Loucy (cell line): Measurements from ENCODE around the gene BCR.

ENCODE experiments used
- H2AFZ ChIP-seq: fragments of 200-600 bp; sonication (generic); 2 replicates; pipeline ENCODE4 v1.6.0; 2016; ENCODE audit warnings: antibody characterized with exemption, mild to moderate bottlenecking, low read length, moderate library complexity
- H3F3A ChIP-seq: fragments of 200-600 bp; 2 replicates; pipeline ENCODE4 v1.6.0; 2016; ENCODE audit warnings: antibody characterized with exemption, low read depth, mild to moderate bottlenecking
- H3K27me3 ChIP-seq: fragments of 200-600 bp; sonication (generic); 2 replicates; pipeline ENCODE4 v1.6.1; 2014; ENCODE audit warnings: low read length, mild to moderate bottlenecking; ENCODE audit not compliant: insufficient read depth, poor library complexity, severe bottlenecking
- H3K36me3 ChIP-seq: fragments of 200-600 bp; sonication (generic); 2 replicates; pipeline ENCODE4 v1.6.1; 2016; ENCODE audit warnings: low read length; ENCODE audit not compliant: insufficient read depth
- H3K4me1 ChIP-seq: fragments of 200-600 bp; sonication (generic); 2 replicates; pipeline ENCODE4 v1.5.1; 2014; ENCODE audit warnings: low read length, mild to moderate bottlenecking; ENCODE audit not compliant: insufficient read depth, poor library complexity, severe bottlenecking
- H3K4me2 ChIP-seq: fragments of 200-600 bp; sonication (generic); 2 replicates; pipeline ENCODE4 v1.6.0; 2014; ENCODE audit warnings: antibody characterized with exemption, low read length, low read depth, mild to moderate bottlenecking; ENCODE audit not compliant: poor library complexity, severe bottlenecking
- H3K4me3 ChIP-seq: fragments of 200-600 bp; sonication (generic); 2 replicates; pipeline ENCODE4 v1.5.1; 2014; ENCODE audit warnings: low read length, mild to moderate bottlenecking, mixed read lengths; ENCODE audit not compliant: poor library complexity, severe bottlenecking
- H3K79me2 ChIP-seq: fragments of 200-600 bp; sonication (generic); 2 replicates; pipeline ENCODE4 v1.6.1; 2014; ENCODE audit warnings: low read length; ENCODE audit not compliant: insufficient read depth
- H3K9ac ChIP-seq: fragments of 200-600 bp; sonication (generic); 2 replicates; pipeline ENCODE4 v1.6.0; 2014; ENCODE audit warnings: mild to moderate bottlenecking, low read depth, low read length, moderate library complexity; ENCODE audit not compliant: poor library complexity, severe bottlenecking
- H3K9me2 ChIP-seq: fragments of 200-600 bp; sonication (generic); replicated peaks from 2 replicates; pipeline ENCODE4 v1.6.1; 2016; ENCODE audit warnings: low read depth, low read length, mixed read lengths
- H3K9me3 ChIP-seq: fragments of 200-600 bp; sonication (generic); 2 replicates; pipeline ENCODE4 v1.6.1; 2014; ENCODE audit warnings: mild to moderate bottlenecking, antibody characterized with exemption, low read length, low read depth; ENCODE audit not compliant: insufficient read depth
- H4K20me1 ChIP-seq: fragments of 200-600 bp; sonication (generic); 2 replicates; pipeline ENCODE4 v1.6.0; 2014; ENCODE audit warnings: antibody characterized with exemption, low read length, mild to moderate bottlenecking; ENCODE audit not compliant: insufficient read depth, poor library complexity, severe bottlenecking
- EZH2phosphoT487 ChIP-seq: fragments of 200-600 bp; IDR thresholded peaks from 2 replicates; pipeline ENCODE4 v1.6.1; 2018; ENCODE audit warnings: antibody characterized with exemption, mild to moderate bottlenecking, moderate library complexity, borderline replicate concordance
- TF ChIP-seq, protein P1 (sequence below): fragments of 200-600 bp; sonication (generic); conservative IDR thresholded peaks from 2 replicates; pipeline ENCODE4 v1.5.1; 2014; ENCODE audit warnings: mild to moderate bottlenecking, antibody characterized with exemption, low read length

The BCR gene

DNA sequence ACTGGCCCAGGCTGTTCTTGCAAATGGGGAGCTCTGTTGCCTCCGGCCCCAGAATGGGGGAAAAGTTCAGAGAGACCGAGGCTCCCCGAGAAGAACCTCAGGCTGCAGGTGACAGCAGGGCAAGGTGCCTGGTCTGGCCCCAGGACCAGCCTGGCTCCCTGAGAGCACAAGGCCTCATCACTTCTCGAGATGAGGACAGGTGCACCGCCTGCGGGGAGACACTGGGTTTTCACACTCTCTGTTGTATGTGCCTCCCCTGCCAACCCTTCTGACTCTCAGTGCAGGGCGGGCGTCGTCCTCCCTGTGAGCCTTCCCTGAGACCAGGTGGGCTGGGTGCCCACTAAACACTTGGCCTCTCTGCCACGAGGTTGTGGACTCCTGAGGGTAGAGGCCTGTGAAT is 102.2 kb downstream of the BCR start:
- peaks cover 9% of the 10 kb centered on the region for H3K4me1 ChIP-seq
- H3K27me3 ChIP-seq = no peaks in the 10 kb centered on the region

DNA sequence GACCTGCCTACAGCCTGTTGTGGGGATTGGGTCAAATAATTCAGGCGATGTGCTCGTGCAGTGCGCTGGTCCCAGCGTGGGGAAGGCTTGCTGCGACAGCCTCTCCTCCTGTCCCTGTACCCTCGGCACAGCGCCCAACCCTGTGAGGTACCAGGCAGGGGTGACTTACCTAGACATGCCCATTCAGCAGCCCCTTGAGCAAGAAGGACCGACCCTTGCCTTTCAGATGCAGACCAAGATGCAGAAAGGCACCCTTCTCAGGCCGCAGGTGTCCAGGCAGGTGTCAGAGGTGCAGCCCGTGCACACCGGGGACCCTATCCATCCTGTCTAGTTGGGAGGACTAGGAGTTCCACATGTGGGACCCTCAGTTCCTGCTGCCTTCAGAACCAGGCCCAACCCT is 102.7 kb downstream of the BCR start:
- no peak overlapping the region for H3K4me2 ChIP-seq
- H3K9ac ChIP-seq = no peak overlapping the region
- H3K4me3 ChIP-seq = no peak overlapping the region
- H3K36me3 ChIP-seq = peaks cover 94% of the 10 kb centered on the region; the same call in 1 of the 2 replicates
- peaks cover 9% of the 10 kb centered on the region for H3K4me1 ChIP-seq
- peaks cover 37% of the 10 kb centered on the region for H4K20me1 ChIP-seq
- no peaks in the 10 kb centered on the region for H3K9me2 ChIP-seq
- TF ChIP-seq, protein P1, sequence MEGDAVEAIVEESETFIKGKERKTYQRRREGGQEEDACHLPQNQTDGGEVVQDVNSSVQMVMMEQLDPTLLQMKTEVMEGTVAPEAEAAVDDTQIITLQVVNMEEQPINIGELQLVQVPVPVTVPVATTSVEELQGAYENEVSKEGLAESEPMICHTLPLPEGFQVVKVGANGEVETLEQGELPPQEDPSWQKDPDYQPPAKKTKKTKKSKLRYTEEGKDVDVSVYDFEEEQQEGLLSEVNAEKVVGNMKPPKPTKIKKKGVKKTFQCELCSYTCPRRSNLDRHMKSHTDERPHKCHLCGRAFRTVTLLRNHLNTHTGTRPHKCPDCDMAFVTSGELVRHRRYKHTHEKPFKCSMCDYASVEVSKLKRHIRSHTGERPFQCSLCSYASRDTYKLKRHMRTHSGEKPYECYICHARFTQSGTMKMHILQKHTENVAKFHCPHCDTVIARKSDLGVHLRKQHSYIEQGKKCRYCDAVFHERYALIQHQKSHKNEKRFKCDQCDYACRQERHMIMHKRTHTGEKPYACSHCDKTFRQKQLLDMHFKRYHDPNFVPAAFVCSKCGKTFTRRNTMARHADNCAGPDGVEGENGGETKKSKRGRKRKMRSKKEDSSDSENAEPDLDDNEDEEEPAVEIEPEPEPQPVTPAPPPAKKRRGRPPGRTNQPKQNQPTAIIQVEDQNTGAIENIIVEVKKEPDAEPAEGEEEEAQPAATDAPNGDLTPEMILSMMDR = no peak
- TF ChIP-seq EZH2phosphoT487 = no peak
- peaks cover 22% of the 10 kb centered on the region; the same call in 1 of the 2 replicates for H3K79me2 ChIP-seq
- H2AFZ ChIP-seq = no peak overlapping the region
- no peaks in the 10 kb centered on the region for H3F3A ChIP-seq
- H3K9me3 ChIP-seq = no peaks in the 10 kb centered on the region
- H3K27me3 ChIP-seq = no peaks in the 10 kb centered on the region

More for the DNA sequence above, 102.2 kb downstream of the BCR start:
- no peak overlapping the region for H3K4me2 ChIP-seq
- peaks cover 22% of the 10 kb centered on the region; the same call in 1 of the 2 replicates for H3K79me2 ChIP-seq
- H3K36me3 ChIP-seq = peaks cover 94% of the 10 kb centered on the region; the same call in 1 of the 2 replicates
- H4K20me1 ChIP-seq = peaks cover 37% of the 10 kb centered on the region
- no peak overlapping the region for H3K4me3 ChIP-seq
- no peak overlapping the region for H2AFZ ChIP-seq
- TF ChIP-seq, protein P1 = no peak
- TF ChIP-seq EZH2phosphoT487 = no peak
- H3K9me3 ChIP-seq = no peaks in the 10 kb centered on the region
- no peaks in the 10 kb centered on the region for H3F3A ChIP-seq
- no peak overlapping the region for H3K9ac ChIP-seq
- no peaks in the 10 kb centered on the region for H3K9me2 ChIP-seq

DNA sequence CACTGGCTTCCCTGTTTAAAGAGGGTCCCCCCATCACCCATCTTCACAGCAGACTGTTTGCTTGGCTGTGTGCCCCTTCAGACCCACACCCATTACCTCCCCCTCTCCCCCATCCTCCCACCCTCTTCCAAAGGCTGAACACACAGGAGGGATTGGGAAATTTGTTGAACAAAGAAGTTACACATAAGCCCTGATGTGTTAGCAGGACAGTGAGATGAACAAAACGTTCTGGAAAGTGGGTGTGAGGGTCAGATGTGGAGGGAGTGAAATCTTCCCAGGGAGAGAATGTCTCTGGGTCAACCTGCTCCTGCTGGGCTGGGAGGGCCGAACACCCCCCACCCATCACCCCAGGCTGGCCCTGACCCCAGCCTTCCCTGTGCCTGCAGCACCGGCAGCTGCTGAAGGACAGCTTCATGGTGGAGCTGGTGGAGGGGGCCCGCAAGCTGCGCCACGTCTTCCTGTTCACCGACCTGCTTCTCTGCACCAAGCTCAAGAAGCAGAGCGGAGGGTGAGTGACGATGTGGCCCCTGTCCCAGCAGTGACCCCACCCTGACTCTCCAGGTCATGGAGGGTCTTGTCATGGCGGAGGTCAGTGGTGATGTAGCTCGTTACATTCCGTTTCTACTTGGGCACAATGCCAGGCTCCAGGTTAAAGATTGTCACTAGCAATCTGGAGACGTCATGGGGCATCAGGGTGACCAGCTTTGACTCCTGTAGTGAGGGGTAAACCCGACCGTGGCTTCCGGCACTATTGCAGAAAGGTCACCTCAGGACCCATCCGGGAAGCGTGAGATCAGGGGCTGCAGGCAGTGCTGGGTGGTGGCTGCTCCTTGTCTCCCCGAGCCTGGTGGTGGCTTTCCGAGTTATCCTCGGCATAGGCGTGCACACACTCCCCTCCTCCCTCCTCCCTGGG is 103.5 kb downstream of the BCR start:
- H3K9me3 ChIP-seq = no peaks in the 10 kb centered on the region
- H3K4me2 ChIP-seq = no peak overlapping the region
- no peaks in the 10 kb centered on the region for H3K9me2 ChIP-seq
- H3F3A ChIP-seq = no peaks in the 10 kb centered on the region
- TF ChIP-seq, protein P1 = no peak
- TF ChIP-seq EZH2phosphoT487 = no peak
- no peak overlapping the region for H2AFZ ChIP-seq
- peaks cover 94% of the 10 kb centered on the region; the same call in 1 of the 2 replicates for H3K36me3 ChIP-seq
- peaks cover 22% of the 10 kb centered on the region; the same call in 1 of the 2 replicates for H3K79me2 ChIP-seq
- peaks cover 9% of the 10 kb centered on the region for H3K4me1 ChIP-seq
- H3K4me3 ChIP-seq = no peak overlapping the region
- H4K20me1 ChIP-seq = peaks cover 37% of the 10 kb centered on the region
- H3K9ac ChIP-seq = no peak overlapping the region
- no peaks in the 10 kb centered on the region for H3K27me3 ChIP-seq
